Transverse colon (tissue), 4 donors: ENCODE data around the gene GPR32.

Experiments used
- EP300 ChIP-seq: sonication (generic); formaldehyde crosslinking; IDR thresholded peaks from one replicate; pipeline ENCODE4 v1.6.1; 2017; ENCODE audit warnings: antibody characterized with exemption, low read depth
- POLR2A ChIP-seq: fragments of 450-650 bp; IDR thresholded peaks from one replicate; pipeline ENCODE4 v1.6.1; 2016; ENCODE audit warnings: antibody characterized with exemption, mild to moderate bottlenecking, moderate library complexity
- POLR2AphosphoS5 ChIP-seq, 3 donors: sonication (generic); formaldehyde crosslinking; IDR thresholded peaks; one replicate each; pipeline ENCODE4 v1.6.1; 2016; ENCODE audit warnings: antibody characterized with exemption in 3 of 3
- TF ChIP-seq, protein P1 (sequence below), 5 experiments: fragments of 200-600 bp in 3 of 5; fragments of 450-650 bp in 2 of 5; sonication (generic) in 3 of 5; IDR thresholded peaks; 1 replicate in 2 of 5; 2 replicates in 3 of 5; pipeline ENCODE4 v1.5.1; 2016 to 2017; ENCODE audit warnings: antibody characterized with exemption in 5 of 5, inconsistent platforms in 3 of 5, mild to moderate bottlenecking in 2 of 5, moderate library complexity in 1 of 5

DNA sequence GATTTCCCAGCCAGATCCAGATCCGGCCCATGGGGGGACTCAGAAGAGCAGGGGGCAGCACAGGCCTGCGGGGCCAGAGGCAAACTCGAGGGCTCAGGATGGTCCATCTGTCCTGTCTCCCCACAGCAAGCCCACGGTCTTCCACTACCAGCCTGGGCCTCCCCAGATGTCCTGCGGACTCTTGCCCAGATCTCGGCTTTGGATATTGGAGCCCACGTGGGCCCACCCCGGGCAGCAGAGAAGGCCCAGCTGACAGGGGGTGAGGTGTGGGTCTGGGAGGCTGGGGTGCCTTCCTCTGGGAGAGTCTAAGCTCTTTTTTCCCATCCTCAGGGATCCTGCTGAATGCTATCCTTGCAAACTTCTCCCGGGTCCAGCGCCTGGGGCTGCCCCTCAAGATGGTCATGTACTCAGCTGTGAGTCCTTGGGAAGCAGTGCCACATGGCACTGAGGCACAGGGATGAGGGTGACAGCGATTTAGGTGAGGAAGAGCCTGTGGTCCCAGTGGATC is 23.3 kb downstream of the GPR32 start:
- TF ChIP-seq, protein P1, sequence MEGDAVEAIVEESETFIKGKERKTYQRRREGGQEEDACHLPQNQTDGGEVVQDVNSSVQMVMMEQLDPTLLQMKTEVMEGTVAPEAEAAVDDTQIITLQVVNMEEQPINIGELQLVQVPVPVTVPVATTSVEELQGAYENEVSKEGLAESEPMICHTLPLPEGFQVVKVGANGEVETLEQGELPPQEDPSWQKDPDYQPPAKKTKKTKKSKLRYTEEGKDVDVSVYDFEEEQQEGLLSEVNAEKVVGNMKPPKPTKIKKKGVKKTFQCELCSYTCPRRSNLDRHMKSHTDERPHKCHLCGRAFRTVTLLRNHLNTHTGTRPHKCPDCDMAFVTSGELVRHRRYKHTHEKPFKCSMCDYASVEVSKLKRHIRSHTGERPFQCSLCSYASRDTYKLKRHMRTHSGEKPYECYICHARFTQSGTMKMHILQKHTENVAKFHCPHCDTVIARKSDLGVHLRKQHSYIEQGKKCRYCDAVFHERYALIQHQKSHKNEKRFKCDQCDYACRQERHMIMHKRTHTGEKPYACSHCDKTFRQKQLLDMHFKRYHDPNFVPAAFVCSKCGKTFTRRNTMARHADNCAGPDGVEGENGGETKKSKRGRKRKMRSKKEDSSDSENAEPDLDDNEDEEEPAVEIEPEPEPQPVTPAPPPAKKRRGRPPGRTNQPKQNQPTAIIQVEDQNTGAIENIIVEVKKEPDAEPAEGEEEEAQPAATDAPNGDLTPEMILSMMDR (IDR thresholded peaks at IDR 0.05), result no peak
- TF ChIP-seq POLR2A (no peak), EP300 (no peak), POLR2AphosphoS5 (IDR thresholded peaks at IDR 0.05) (no peak)
